ENCODE results near the gene ASCL5. TPM values are rescaled to one million over a fixed set of nuclear protein-coding genes. Genes with fewer than 3 reads are reported as not detected.

ASCL5 gene
- polyA plus RNA-seq, 3 donors, result not detected

GRCh38 chr1:201139756-201140155, 12.8 kb upstream of the ASCL5 start:
- Histone ChIP-seq H3K4me3 (replicated peaks in 1 of 3; ENCODE audit: low read depth in 2 of 3, low read length in 3 of 3) (no peak overlapping the region), H3K4me2 (replicated peaks; ENCODE audit: extremely low read depth, low read length, poor library complexity, severe bottlenecking) (no peak overlapping the region), H3K9ac (ENCODE audit: insufficient read depth, low read length, poor library complexity, severe bottlenecking) (no peak overlapping the region), H3K27ac (ENCODE audit: low read depth in 1 of 2, low read length in 2 of 2) (no peak overlapping the region), H3K36me3 (replicated peaks in 1 of 2; ENCODE audit: control insufficient read depth in 1 of 2, insufficient read depth in 2 of 2, low read length in 2 of 2) (peaks cover 64 to 83% of the 10 kb centered on the region in 2 donors), H3K79me2 (ENCODE audit: insufficient read depth, low read length) (no peaks in the 10 kb centered on the region), H3K27me3 (ENCODE audit: control insufficient read depth in 2 of 2, insufficient read depth in 2 of 2, low read length in 2 of 2) (no peaks in the 10 kb centered on the region), H3K4me1 (ENCODE audit: control insufficient read depth in 1 of 2, insufficient read depth in 2 of 2, low read length in 2 of 2) (no peaks in the 10 kb centered on the region), H2AFZ (ENCODE audit: insufficient read depth, low read depth, low read length, poor library complexity, severe bottlenecking) (no peak overlapping the region), H3K9me3 (replicated peaks in 1 of 2; ENCODE audit: control insufficient read depth in 1 of 2, insufficient read depth in 1 of 2, low read length in 2 of 2) (no peaks in the 10 kb centered on the region), H4K20me1 (ENCODE audit: insufficient read depth, low read length) (no peaks in the 10 kb centered on the region)
- peaks cover 63 to 86% of the 10 kb centered on the region in 2 donors for H3K36me3 Mint-ChIP-seq
- H3K27me3 Mint-ChIP-seq (ENCODE audit: low read depth in 3 of 3), result peaks cover 0 to 3% (median 0%) of the 10 kb centered on the region in 3 donors
- no peak for DNase-seq
- H3K9me3 Mint-ChIP-seq, result no peaks in the 10 kb centered on the region
- H3K27ac Mint-ChIP-seq, result no peak overlapping the region
- intact Hi-C loops (cut with micrococcal nuclease), result no loop called here
- no peaks in the 10 kb centered on the region for H3K4me1 Mint-ChIP-seq
- no peak overlapping the region for H3K4me3 Mint-ChIP-seq
- TF ChIP-seq CTCF (IDR thresholded peaks at IDR 0.05), result no peak
- 97% methylated on average over 7 of the region's 9 CpGs for WGBS (ENCODE audit: insufficient coverage)

- no peak overlapping the region for H3K4me3 Mint-ChIP-seq
- Histone ChIP-seq H3K79me2 (ENCODE audit: insufficient read depth, low read length) (no peaks in the 10 kb centered on the region), H3K4me3 (replicated peaks in 1 of 3; ENCODE audit: low read depth in 2 of 3, low read length in 3 of 3) (no peak overlapping the region), H4K20me1 (ENCODE audit: insufficient read depth, low read length) (no peaks in the 10 kb centered on the region), H3K9me3 (replicated peaks in 1 of 2; ENCODE audit: control insufficient read depth in 1 of 2, insufficient read depth in 1 of 2, low read length in 2 of 2) (no peaks in the 10 kb centered on the region), H3K9ac (ENCODE audit: insufficient read depth, low read length, poor library complexity, severe bottlenecking) (no peak overlapping the region), H3K4me1 (ENCODE audit: control insufficient read depth in 1 of 2, insufficient read depth in 2 of 2, low read length in 2 of 2) (no peaks in the 10 kb centered on the region), H3K27me3 (ENCODE audit: control insufficient read depth in 2 of 2, insufficient read depth in 2 of 2, low read length in 2 of 2) (no peaks in the 10 kb centered on the region), H3K4me2 (replicated peaks; ENCODE audit: extremely low read depth, low read length, poor library complexity, severe bottlenecking) (no peak overlapping the region), H3K27ac (ENCODE audit: low read depth in 1 of 2, low read length in 2 of 2) (no peak overlapping the region), H3K36me3 (replicated peaks in 1 of 2; ENCODE audit: control insufficient read depth in 1 of 2, insufficient read depth in 2 of 2, low read length in 2 of 2) (peaks cover 63 to 78% of the 10 kb centered on the region in 2 donors), H2AFZ (ENCODE audit: insufficient read depth, low read depth, low read length, poor library complexity, severe bottlenecking) (no peak overlapping the region)
- H3K9me3 Mint-ChIP-seq, result no peaks in the 10 kb centered on the region
- intact Hi-C loops (cut with micrococcal nuclease), result no loop called here
- no peaks in the 10 kb centered on the region for H3K4me1 Mint-ChIP-seq
- no peak overlapping the region for H3K27ac Mint-ChIP-seq
- no peak for DNase-seq
- peaks cover 0 to 3% (median 0%) of the 10 kb centered on the region in 3 donors for H3K27me3 Mint-ChIP-seq (ENCODE audit: low read depth in 3 of 3)
- 95% methylated on average over 5 of the region's 5 CpGs for WGBS (ENCODE audit: insufficient coverage)
- peaks cover 62 to 85% of the 10 kb centered on the region in 2 donors for H3K36me3 Mint-ChIP-seq
- TF ChIP-seq CTCF (IDR thresholded peaks at IDR 0.05), result no peak
Measured at GRCh38 chr1:201139306-201139705, 12.3 kb upstream of the ASCL5 start.

Data from CD14-positive monocyte (primary cell).